Mucosa of descending colon (tissue), 3 donors: Measurements from ENCODE around the gene BSCL2. TPM values are rescaled to one million over a fixed set of nuclear protein-coding genes. Genes with fewer than 3 reads are reported as not detected.
A peak's percentile ranks its signal among the peaks of the same experiment; 100 is the strongest.

Experiments used
- ATAC-seq: fragments of 200-7000 bp; cut with Tn5 transposase; one replicate; pipeline ENCODE4 v1.9.1; 2020; ENCODE audit warnings: mild to moderate bottlenecking, moderate library complexity
- DNase-seq, 3 donors: peaks; one replicate each; pipeline ENCODE4 v3.0.0-alpha.2; 2020
- H3K36me3 ChIP-seq: fragments of 200-600 bp; one replicate; pipeline ENCODE4 v1.8.0; 2021; ENCODE audit warnings: low read depth, mild to moderate bottlenecking
- H3K4me1 ChIP-seq: fragments of 200-600 bp; one replicate; pipeline ENCODE4 v1.8.0; 2021; ENCODE audit warnings: low read depth, mild to moderate bottlenecking
- H3K4me3 ChIP-seq: fragments of 200-600 bp; one replicate; pipeline ENCODE4 v1.8.0; 2021; ENCODE audit warnings: mild to moderate bottlenecking
- H3K9me3 ChIP-seq: fragments of 200-600 bp; one replicate; pipeline ENCODE4 v1.8.0; 2021; ENCODE audit warnings: mild to moderate bottlenecking
- intact Hi-C, 2 donors: fragments of 100-400 bp; cut with DNase I in 1 of 2; cut with micrococcal nuclease in 1 of 2; formaldehyde crosslinking; loops; one replicate each; pipeline versions ENCODE4 v1.11.0 to v1.11.1; 2022; cut with DNase I, micrococcal nuclease
- total RNA-seq, 3 donors: library from RNA; stranded (reverse); fragmentation: NEBNext Ultra II Directional in 2 of 3; extraction: Animal tissue kit (Norgen Biotek cat#: 25700) in 2 of 3; gene quantifications; one replicate each; pipeline versions ENCODE4 v1.2.1 to v1.2.4, GENCODE V29; 2021 to 2023
- TF ChIP-seq, protein P1 (sequence below): fragments of 200-600 bp; IDR thresholded peaks from one replicate; pipeline ENCODE4 v1.8.0; 2022; ENCODE audit warnings: antibody characterized with exemption, mild to moderate bottlenecking
- donor health status: DM: no; HTN: no; CAD: no; lungs with moderate emphysema.
- donor health status: DM: no; HTN: no; CAD: no.
- donor health status: DM: no; HTN: yes; CAD: no.

The BSCL2 gene
- total RNA-seq, 3 donors from 2014 or later = 59.0 to 63.4 (median 61.0) TPM

DNA sequence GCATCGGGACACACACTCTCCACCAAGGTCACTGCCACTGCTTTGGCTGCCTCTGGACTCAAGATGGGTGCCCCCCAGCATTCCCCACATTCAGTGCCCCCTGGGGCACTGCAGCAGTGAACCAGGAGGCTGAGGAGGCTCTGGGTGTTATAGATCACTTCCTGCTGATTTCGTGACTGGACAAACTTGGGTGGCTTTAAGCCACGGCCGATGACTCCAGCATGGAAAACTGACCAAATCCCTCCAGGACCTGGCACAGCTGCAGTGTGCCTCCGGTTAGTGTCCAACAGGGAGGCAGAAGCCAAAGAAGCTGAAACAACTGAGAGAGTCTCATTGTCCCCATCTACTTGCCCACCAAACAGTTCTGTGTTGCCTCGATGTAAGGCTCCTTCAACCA is 59.6 kb downstream of the BSCL2 start:
- ATAC-seq = no peak
- intact Hi-C loops = no loop called here
- Histone ChIP-seq H3K36me3 (no peaks in the 10 kb centered on the region), H3K4me3 (no peak overlapping the region), H3K9me3 (no peaks in the 10 kb centered on the region), H3K4me1 (peaks cover 34% of the 10 kb centered on the region)
- TF ChIP-seq, protein P1, sequence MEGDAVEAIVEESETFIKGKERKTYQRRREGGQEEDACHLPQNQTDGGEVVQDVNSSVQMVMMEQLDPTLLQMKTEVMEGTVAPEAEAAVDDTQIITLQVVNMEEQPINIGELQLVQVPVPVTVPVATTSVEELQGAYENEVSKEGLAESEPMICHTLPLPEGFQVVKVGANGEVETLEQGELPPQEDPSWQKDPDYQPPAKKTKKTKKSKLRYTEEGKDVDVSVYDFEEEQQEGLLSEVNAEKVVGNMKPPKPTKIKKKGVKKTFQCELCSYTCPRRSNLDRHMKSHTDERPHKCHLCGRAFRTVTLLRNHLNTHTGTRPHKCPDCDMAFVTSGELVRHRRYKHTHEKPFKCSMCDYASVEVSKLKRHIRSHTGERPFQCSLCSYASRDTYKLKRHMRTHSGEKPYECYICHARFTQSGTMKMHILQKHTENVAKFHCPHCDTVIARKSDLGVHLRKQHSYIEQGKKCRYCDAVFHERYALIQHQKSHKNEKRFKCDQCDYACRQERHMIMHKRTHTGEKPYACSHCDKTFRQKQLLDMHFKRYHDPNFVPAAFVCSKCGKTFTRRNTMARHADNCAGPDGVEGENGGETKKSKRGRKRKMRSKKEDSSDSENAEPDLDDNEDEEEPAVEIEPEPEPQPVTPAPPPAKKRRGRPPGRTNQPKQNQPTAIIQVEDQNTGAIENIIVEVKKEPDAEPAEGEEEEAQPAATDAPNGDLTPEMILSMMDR = no peak
- DNase-seq = no peak

DNA sequence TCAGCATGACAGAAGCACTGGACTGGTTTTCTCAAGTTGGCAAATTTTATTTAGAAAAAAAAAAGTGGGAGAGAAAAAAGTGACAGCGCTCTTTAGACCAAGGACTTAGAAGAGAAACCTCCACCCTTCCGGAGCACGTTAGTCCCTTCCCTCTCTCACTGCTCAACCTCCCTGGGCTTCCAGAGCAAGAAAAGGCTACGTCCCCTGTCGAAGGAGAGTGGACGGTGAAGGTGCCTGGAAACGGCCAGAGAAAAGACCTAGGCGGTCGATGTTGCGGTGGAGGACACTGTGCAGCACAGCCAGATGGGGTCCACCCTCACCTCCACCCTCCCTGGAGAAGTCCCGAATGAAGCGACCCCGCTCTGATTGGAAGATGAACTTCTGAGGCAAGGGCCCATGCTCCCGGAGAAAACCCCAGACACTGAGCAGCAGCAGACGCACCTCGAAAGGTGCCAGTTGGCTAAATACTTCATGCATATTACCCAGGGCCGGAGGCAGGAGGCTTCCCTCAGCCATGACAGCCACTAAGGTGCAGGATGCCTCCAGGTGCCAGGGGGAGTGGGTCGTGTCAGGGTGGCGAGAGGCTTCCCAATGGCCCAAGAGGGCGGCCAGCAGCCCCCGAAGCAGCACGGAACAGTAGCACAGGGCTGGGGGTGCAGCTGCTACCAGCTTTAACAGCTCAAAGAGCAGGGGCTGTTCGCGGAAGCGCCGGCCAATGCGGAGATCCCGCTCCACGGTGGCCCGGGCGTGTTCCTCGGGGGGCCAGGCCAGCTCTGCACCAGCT is 60.2 kb downstream of the BSCL2 start:
- DNase-seq (peak in 1 of 3 donors; percentile 48), ATAC-seq (no peak)
- TF ChIP-seq, protein P1 = no peak
- H3K4me3 ChIP-seq = no peak overlapping the region
- H3K4me1 ChIP-seq = peaks cover 29% of the 10 kb centered on the region
- H3K36me3 ChIP-seq = no peaks in the 10 kb centered on the region
- intact Hi-C loops = no loop called here
- H3K9me3 ChIP-seq = no peaks in the 10 kb centered on the region

DNA sequence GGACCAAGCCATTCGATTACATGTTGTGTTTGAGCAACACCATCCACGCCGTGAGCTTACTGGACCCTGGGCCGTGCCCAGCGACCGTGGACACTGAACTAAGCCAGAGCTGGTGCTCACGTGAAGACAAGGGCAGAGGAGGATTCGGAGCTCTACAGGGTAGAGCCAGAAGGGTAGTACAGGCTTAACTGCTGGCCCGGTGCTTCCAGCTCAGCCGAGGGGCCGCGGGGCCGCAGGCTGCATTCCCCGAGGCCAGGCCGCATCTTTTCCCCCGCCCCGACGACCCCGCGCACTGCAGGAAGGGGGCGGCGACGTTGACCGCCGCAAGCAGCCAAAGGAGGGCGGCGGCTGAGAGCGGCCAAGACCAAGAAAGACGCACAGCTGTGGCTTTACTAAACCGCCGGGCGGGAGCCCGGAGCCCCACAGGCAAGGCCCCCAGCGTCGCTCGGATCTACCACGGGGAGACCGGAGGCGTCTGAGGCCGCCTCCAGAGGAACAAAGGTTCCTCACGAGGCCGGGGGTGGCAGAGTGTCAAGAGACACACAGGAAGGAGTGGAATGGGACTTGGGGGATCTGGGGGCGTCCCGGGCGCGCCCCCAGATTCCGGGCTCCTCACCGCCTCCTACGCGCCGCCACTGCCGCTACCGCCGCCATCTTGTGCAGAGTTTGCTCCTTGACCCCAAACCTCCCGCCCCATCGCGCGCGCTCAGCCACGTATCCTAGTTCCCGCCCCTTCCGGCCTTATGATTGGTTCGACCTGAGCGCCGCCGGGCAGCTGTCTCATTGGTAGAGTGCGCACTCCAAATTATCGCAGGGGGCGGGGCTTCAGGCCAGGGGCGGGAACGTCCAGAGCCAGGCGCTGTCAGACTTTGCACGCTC is 61.0 kb downstream of the BSCL2 start, which contains the start of gene GANAB:
TSS of gene GANAB (minus strand) at position 668 of the 879 bp plus-strand sequence. CDS start at position 654, 14 bp downstream.
- H3K36me3 ChIP-seq = no peaks in the 10 kb centered on the region
- no peaks in the 10 kb centered on the region for H3K9me3 ChIP-seq
- ATAC-seq (peak; percentile 99), DNase-seq (peak; percentile 99 to 100 (median 100))
- peaks cover 22% of the 10 kb centered on the region for H3K4me1 ChIP-seq
- peak within 1 kb of the TSS; percentile 92 for H3K4me3 ChIP-seq
- intact Hi-C loops = no loop called here
- TF ChIP-seq, protein P1 = no peak

DNA sequence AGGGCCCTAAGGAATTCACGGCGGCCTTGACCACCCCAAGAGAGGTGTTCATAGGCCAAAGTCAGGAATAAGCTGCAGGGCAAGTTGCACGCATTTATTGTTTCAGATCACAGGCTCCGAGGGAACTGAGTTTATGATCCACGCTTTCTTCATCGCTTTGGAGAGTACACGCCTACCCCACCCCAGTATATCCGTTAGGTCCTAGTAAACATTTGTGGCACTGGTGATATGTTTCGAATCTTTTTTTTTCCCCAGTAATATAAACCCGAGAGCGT is 61.6 kb downstream of the BSCL2 start:
- TF ChIP-seq, protein P1 = no peak
- no peak for DNase-seq
- H3K4me1 ChIP-seq = peaks cover 22% of the 10 kb centered on the region
- intact Hi-C loops = no loop called here
- no peaks in the 10 kb centered on the region for H3K36me3 ChIP-seq
- ATAC-seq = peak; percentile 11
- no peaks in the 10 kb centered on the region for H3K9me3 ChIP-seq
- H3K4me3 ChIP-seq = peak overlapping the region; percentile 92

DNA sequence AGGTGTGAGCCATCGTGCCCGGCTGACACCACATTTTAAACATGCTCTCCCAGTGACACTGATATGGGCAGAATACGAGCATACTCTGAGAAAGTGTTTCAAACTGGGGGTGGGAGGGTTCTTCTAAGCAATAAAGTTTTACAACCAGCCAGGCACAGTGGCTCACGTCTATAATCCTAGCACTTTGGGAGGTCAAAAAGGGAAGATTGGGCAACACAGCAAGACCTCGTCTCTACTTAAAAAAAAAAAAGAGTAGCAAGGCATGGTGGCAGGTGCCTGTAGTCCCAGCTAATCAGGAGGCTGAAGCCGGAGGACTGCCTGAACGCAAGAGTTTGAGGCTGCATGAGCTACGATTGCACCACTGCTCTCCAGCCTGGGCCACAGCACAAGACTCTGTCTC is 63.0 kb downstream of the BSCL2 start:
- H3K36me3 ChIP-seq = no peaks in the 10 kb centered on the region

More for the DNA sequence above, 63.0 kb downstream of the BSCL2 start:
- Histone ChIP-seq H3K4me1 (peaks cover 22% of the 10 kb centered on the region), H3K4me3 (no peak overlapping the region), H3K9me3 (no peaks in the 10 kb centered on the region)
- TF ChIP-seq, protein P1 = no peak
- intact Hi-C loops = no loop called here
- no peak for DNase-seq
- ATAC-seq = no peak

Other genes starting within 250 kb of the BSCL2 start
- gene AHNAK, start 160.6 kb downstream of the BSCL2 start, total RNA-seq = 1,000 to 10,000 TPM in 1 of 3 donors, 100 to 1,000 TPM in 2; 473 to 1,283 (median 535) TPM
- gene EEF1G, start 133.5 kb downstream of the BSCL2 start, total RNA-seq = 1,000 to 10,000 TPM; 1,059 to 1,365 (median 1,164) TPM
- gene TUT1, start 115.9 kb downstream of the BSCL2 start, total RNA-seq = 10 to 100 TPM; 11.9 to 19.8 (median 13.3) TPM
- 10 to 100 TPM; 70.7 to 92.1 (median 89.6) TPM for gene MTA2, start 105.6 kb downstream of the BSCL2 start, total RNA-seq
- 10 to 100 TPM; 54.6 to 57.7 (median 57.7) TPM for gene EML3, start 94.6 kb downstream of the BSCL2 start, total RNA-seq
- gene ROM1, start 94.2 kb downstream of the BSCL2 start, total RNA-seq = 10 to 100 TPM in 1 of 3 donors, 1 to 10 TPM in 2; 2.7 to 11.9 (median 3.8) TPM
- 10 to 100 TPM; 27.3 to 34.2 (median 29.1) TPM for gene B3GAT3, start 85.4 kb downstream of the BSCL2 start, total RNA-seq
- 100 to 1,000 TPM; 202 to 232 (median 223) TPM for gene GANAB, start 60.8 kb downstream of the BSCL2 start, total RNA-seq
- gene INTS5, start 54.1 kb downstream of the BSCL2 start, total RNA-seq = 10 to 100 TPM; 15.4 to 17.6 (median 16.7) TPM
- 10 to 100 TPM; 39.7 to 54.2 (median 53.1) TPM for gene C11orf98, start 42.2 kb downstream of the BSCL2 start, total RNA-seq
- gene CSKMT, start 42.1 kb downstream of the BSCL2 start, total RNA-seq = 10 to 100 TPM; 11.6 to 18.6 (median 13.3) TPM
- gene UQCC3, start 35.8 kb downstream of the BSCL2 start, total RNA-seq = 10 to 100 TPM in 2 of 3 donors, 1 to 10 TPM in 1; 9.0 to 12.1 (median 10.8) TPM
- 10 to 100 TPM in 2 of 3 donors, 1 to 10 TPM in 1; 7.4 to 10.6 (median 10.6) TPM for gene LBHD1, start 35.2 kb downstream of the BSCL2 start, total RNA-seq
- gene UBXN1, start 28.4 kb downstream of the BSCL2 start, total RNA-seq = 100 to 1,000 TPM in 1 of 3 donors, 10 to 100 TPM in 2; 79.2 to 138 (median 87.3) TPM
- gene LRRN4CL, start 17.9 kb downstream of the BSCL2 start, total RNA-seq = 10 to 100 TPM in 1 of 3 donors, 1 to 10 TPM in 2; 1.2 to 11.5 (median 5.6) TPM
- gene GNG3, start 252 bp upstream of the BSCL2 start, total RNA-seq = 1 to 10 TPM in 1 of 3 donors, under 1 TPM in 2; 0.35 to 5.2 (median 0.92) TPM
- 10 to 100 TPM; 53.0 to 70.3 (median 58.6) TPM for gene HNRNPUL2, start 20.0 kb upstream of the BSCL2 start, total RNA-seq
- 10 to 100 TPM; 27.7 to 31.8 (median 29.3) TPM for gene TTC9C, start 21.1 kb upstream of the BSCL2 start, total RNA-seq
- 10 to 100 TPM; 10.9 to 15.6 (median 13.0) TPM for gene ZBTB3, start 46.7 kb upstream of the BSCL2 start, total RNA-seq
- gene POLR2G, start 54.2 kb upstream of the BSCL2 start, total RNA-seq = 10 to 100 TPM; 39.4 to 49.6 (median 41.5) TPM
- 10 to 100 TPM; 17.0 to 23.5 (median 17.1) TPM for gene TAF6L, start 64.0 kb upstream of the BSCL2 start, total RNA-seq
- 10 to 100 TPM; 39.8 to 62.2 (median 54.0) TPM for gene TMEM179B, start 80.0 kb upstream of the BSCL2 start, total RNA-seq
- gene TMEM223, start 84.6 kb upstream of the BSCL2 start, total RNA-seq = 10 to 100 TPM; 12.8 to 16.6 (median 14.8) TPM
- 100 to 1,000 TPM in 1 of 3 donors, 10 to 100 TPM in 2; 46.7 to 103 (median 55.0) TPM for gene NXF1, start 98.0 kb upstream of the BSCL2 start, total RNA-seq
- gene STX5, start 124.6 kb upstream of the BSCL2 start, total RNA-seq = 10 to 100 TPM; 38.7 to 44.3 (median 41.7) TPM
- not detected for gene TEX54, start 125.4 kb upstream of the BSCL2 start, total RNA-seq
- 10 to 100 TPM; 35.0 to 42.4 (median 38.8) TPM for gene WDR74, start 132.2 kb upstream of the BSCL2 start, total RNA-seq
- gene SLC3A2, start 173.5 kb upstream of the BSCL2 start, total RNA-seq = 100 to 1,000 TPM; 116 to 127 (median 124) TPM
- gene CHRM1, start 213.9 kb upstream of the BSCL2 start, total RNA-seq = 1 to 10 TPM in 1 of 3 donors, under 1 TPM in 2; 0.89 to 1.4 (median 0.96) TPM